HCT116 (cell line): ENCODE data around the gene KIF18A. TPM values are rescaled to one million over a fixed set of nuclear protein-coding genes. Genes with fewer than 3 reads are reported as not detected.
"Not testable (repeated sequence)": the region's sequence is repeated elsewhere in the genome, so short reads cannot be mapped to it uniquely, and the experiment has no call there.

Experiments used
- ATAC-seq: fragments of 200-7000 bp; cut with Tn5 transposase; 2 replicates; pipeline ENCODE4 v1.9.1; 2020; ENCODE audit warnings: mild to moderate bottlenecking, moderate library complexity
- BruUV-seq: library from RNA; stranded (reverse); fragments of 400-500 nt; replicated peaks from 2 replicates; lab custom pipeline; 2021; lab: Mats Ljungman, UMichigan
- CTCF ChIA-PET: fragments of 300-600 bp; sonication (Branson Sonifier 250); formaldehyde crosslinking; loops from one replicate; lab custom pipeline; 2021; ENCODE audit warnings: antibody characterized with exemption; lab: Charles Lee
- POLR2A ChIA-PET: fragments of 300-600, 350-600 bp; sonication (Branson Sonifier 250); formaldehyde crosslinking; loops from one replicate; lab custom pipeline; 2021; ENCODE audit warnings: antibody characterized with exemption; lab: Charles Lee
- RAD21 ChIA-PET, 2 experiments: fragments of 300-600 bp; sonication (Branson Sonifier 250); formaldehyde crosslinking; loops; one replicate each; lab custom pipeline; 2023; ENCODE audit warnings: low total read pairs in 2 of 2; ENCODE audit not compliant: uncharacterized antibody in 2 of 2, unreplicated experiment in 2 of 2, low non-redundant PET in 1 of 2; lab: Charles Lee
- DNase-seq: peaks from one replicate; pipeline ENCODE4 v3.0.0-alpha.2; 2010; ENCODE audit warnings: low read depth, low spot score
- H2AFZ ChIP-seq: fragments of 200-600 bp; shearing (Covaris generic), sonication (generic); 2 replicates; pipeline ENCODE4 v1.6.1; 2017; ENCODE audit warnings: low read depth, mixed run types, mixed read lengths, antibody characterized with exemption, low read length; ENCODE audit not compliant: poor library complexity, severe bottlenecking
- H3K27ac ChIP-seq: 2 replicates; pipeline ENCODE4 v1.5.1; 2012; ENCODE audit warnings: low read depth, low read length
- H3K27me3 ChIP-seq: fragments of 200-600 bp; sonication (generic); 2 replicates; pipeline ENCODE4 v1.6.1; 2016; ENCODE audit warnings: mixed run types, low read length, mixed read lengths; ENCODE audit not compliant: insufficient read depth
- H3K36me3 ChIP-seq, 2 experiments: fragments of 200-500 bp in 1 of 2; fragments of 200-600 bp in 1 of 2; sonication (Bioruptor generic) in 1 of 2; sonication (generic) in 1 of 2; 2 replicates each; pipeline versions ENCODE4 v1.5.1 to v1.6.1; 2014 to 2016; ENCODE audit warnings: low read length in 2 of 2, inconsistent platforms in 1 of 2, mixed read lengths in 1 of 2, mixed run types in 1 of 2; ENCODE audit not compliant: insufficient read depth in 2 of 2, control insufficient read depth in 1 of 2
- H3K4me1 ChIP-seq, 2 experiments: fragments of 200-600 bp in 1 of 2; sonication (generic) in 1 of 2; 2 replicates each; pipeline versions ENCODE4 v1.5.1 to v1.6.1; 2012 to 2017; ENCODE audit warnings: low read length in 2 of 2, inconsistent platforms in 1 of 2, mild to moderate bottlenecking in 1 of 2, mixed read lengths in 1 of 2, mixed run types in 1 of 2, moderate library complexity in 1 of 2; ENCODE audit not compliant: insufficient read depth in 2 of 2, control insufficient read depth in 1 of 2
- H3K4me2 ChIP-seq: fragments of 200-600 bp; sonication (generic); 2 replicates; pipeline ENCODE4 v1.6.1; 2017; ENCODE audit warnings: mixed run types, low read length, mixed read lengths
- H3K4me3 ChIP-seq, 2 experiments: fragments of 200-600 bp in 1 of 2; sonication (generic) in 1 of 2; replicated peaks in 1 of 2; 2 replicates each; pipeline ENCODE4 v1.5.1; 2011 to 2016; ENCODE audit warnings: low read length in 2 of 2, control low read depth in 1 of 2, low read depth in 1 of 2, mild to moderate bottlenecking in 1 of 2, mixed read lengths in 1 of 2, mixed run types in 1 of 2
- H3K79me2 ChIP-seq: fragments of 200-600 bp; sonication (generic); 2 replicates; pipeline ENCODE4 v1.6.1; 2017; ENCODE audit warnings: mild to moderate bottlenecking, mixed run types, low read length, moderate library complexity, mixed read lengths; ENCODE audit not compliant: insufficient read depth
- H3K9ac ChIP-seq: fragments of 200-600 bp; sonication (generic); 2 replicates; pipeline ENCODE4 v1.6.1; 2016; ENCODE audit warnings: low read length, mixed read lengths
- H3K9me2 ChIP-seq: fragments of 200-600 bp; sonication (generic), shearing (Covaris generic); 2 replicates; pipeline ENCODE4 v1.6.1; 2017; ENCODE audit warnings: mixed run types, mild to moderate bottlenecking, moderate library complexity; ENCODE audit not compliant: insufficient read depth
- H3K9me3 ChIP-seq, 2 experiments: fragments of 200-500 bp in 1 of 2; fragments of 200-600 bp in 1 of 2; sonication (Bioruptor generic) in 1 of 2; sonication (generic) in 1 of 2; 2 replicates each; pipeline ENCODE4 v1.6.1; 2014 to 2017; ENCODE audit warnings: low read length in 2 of 2, mixed read lengths in 2 of 2, inconsistent platforms in 1 of 2, low read depth in 1 of 2, mild to moderate bottlenecking in 1 of 2, mixed run types in 1 of 2, moderate library complexity in 1 of 2; ENCODE audit not compliant: control insufficient read depth in 1 of 2, insufficient read depth in 1 of 2
- H4K20me1 ChIP-seq: fragments of 200-600 bp; sonication (generic), shearing (Covaris generic); 2 replicates; pipeline ENCODE4 v1.6.1; 2017; ENCODE audit warnings: mixed run types, mild to moderate bottlenecking, moderate library complexity; ENCODE audit not compliant: insufficient read depth
- EZH2phosphoT487 ChIP-seq: fragments of 200-600 bp; IDR thresholded peaks from 2 replicates; pipeline ENCODE4 v1.6.1; 2018; ENCODE audit warnings: antibody characterized with exemption, borderline replicate concordance
- JUND ChIP-seq: IDR thresholded peaks from 2 replicates; pipeline ENCODE4 v1.6.1; 2012
- POLR2A ChIP-seq: IDR thresholded peaks from 2 replicates; pipeline ENCODE4 v1.7.0; 2011; ENCODE audit warnings: borderline replicate concordance; ENCODE audit not compliant: insufficient read depth, insufficient read length; ENCODE audit errors: extremely low read depth
- POLR2AphosphoS5 ChIP-seq: IDR thresholded peaks from 2 replicates; pipeline ENCODE4 v1.6.1; 2011; ENCODE audit warnings: mild to moderate bottlenecking, low read depth, low read length, moderate library complexity
- TCF7L2 ChIP-seq: IDR thresholded peaks from 2 replicates; pipeline ENCODE4 v1.7.0; 2011; ENCODE audit warnings: borderline replicate concordance, inconsistent platforms; ENCODE audit not compliant: insufficient read depth, insufficient read length; ENCODE audit errors: extremely low read depth
- YY1 ChIP-seq: IDR thresholded peaks from 2 replicates; pipeline ENCODE4 v1.6.1; 2011; ENCODE audit warnings: low read length, low read depth, moderate library complexity, mild to moderate bottlenecking; ENCODE audit not compliant: insufficient replicate concordance; ENCODE audit errors: extremely low read depth
- ZBTB33 ChIP-seq: IDR thresholded peaks from 2 replicates; pipeline ENCODE4 v1.6.1; 2011; ENCODE audit warnings: mild to moderate bottlenecking, low read length, moderate library complexity; ENCODE audit not compliant: insufficient replicate concordance; ENCODE audit errors: extremely low read depth
- intact Hi-C: fragments of 100-400 bp; cut with micrococcal nuclease; formaldehyde crosslinking; loops from 2 replicates; pipeline ENCODE4 v1.10.0; 2022
- total RNA-seq: library from RNA; stranded (reverse); gene quantifications from one replicate; pipeline ENCODE4 v1.2.1, GENCODE V29; 2021; ENCODE audit not compliant: unreplicated experiment
- TF ChIP-seq, protein P1 (sequence below), 3 experiments: fragments of 200-600 bp in 1 of 3; sonication (generic) in 1 of 3; IDR thresholded peaks in 2 of 3; conservative IDR thresholded peaks in 1 of 3; 2 replicates each; pipeline ENCODE4 v1.5.1; 2012 to 2017; ENCODE audit warnings: low read depth in 2 of 3, low read length in 2 of 3, antibody characterized with exemption in 1 of 3, borderline replicate concordance in 1 of 3, control low read depth in 1 of 3, mild to moderate bottlenecking in 1 of 3, mixed read lengths in 1 of 3, mixed run types in 1 of 3, moderate library complexity in 1 of 3; ENCODE audit not compliant: insufficient read depth in 1 of 3
- TF ChIP-seq, protein P2 (sequence below): IDR thresholded peaks from 2 replicates; pipeline ENCODE4 v1.6.1; 2012; ENCODE audit warnings: low read depth
- TF ChIP-seq, protein P3 (sequence below): IDR thresholded peaks from 2 replicates; pipeline ENCODE4 v1.6.1; 2012

The KIF18A gene
- total RNA-seq, 1 experiment from 2014 or later = 50.7 TPM

GRCh38 chr11:28102300-28102699 is 5.7 kb downstream of the KIF18A start:
- ATAC-seq, RAD21 ChIA-PET, H3K27me3 ChIP-seq, H3K4me3 ChIP-seq, H2AFZ ChIP-seq, BruUV-seq, H4K20me1 ChIP-seq, H3K27ac ChIP-seq, H3K9ac ChIP-seq, POLR2A ChIA-PET, DNase-seq, H3K9me2 ChIP-seq, H3K36me3 ChIP-seq, CTCF ChIA-PET, H3K9me3 ChIP-seq: not testable (repeated sequence)
- peaks cover 16 to 31% of the 10 kb centered on the region in 2 experiments for H3K4me1 ChIP-seq
- peak overlapping the region; percentile 3; the same call in 1 of the 2 replicates for H3K4me2 ChIP-seq
- peaks cover 100% of the 10 kb centered on the region for H3K79me2 ChIP-seq
- intact Hi-C loops = loop anchor here (10.0 kb wide), 1 partner anchor 167 kb away; no protein-coding TSS in a partner anchor

- Histone ChIP-seq H4K20me1 (peaks cover 4% of the 10 kb centered on the region; the same call in 1 of the 2 replicates), H2AFZ (no peak overlapping the region), H3K27ac (no peak overlapping the region), H3K27me3 (no peaks in the 10 kb centered on the region), H3K36me3 (peaks cover 12 to 18% of the 10 kb centered on the region in 2 experiments), H3K79me2 (peaks cover 100% of the 10 kb centered on the region), H3K4me3 (no peak overlapping the region), H3K9me3 (no peaks in the 10 kb centered on the region), H3K4me2 (no peak overlapping the region), H3K4me1 (peaks cover 12 to 18% of the 10 kb centered on the region in 2 experiments), H3K9me2 (no peaks in the 10 kb centered on the region), H3K9ac (no peak overlapping the region)
- ATAC-seq (no peak), DNase-seq (no peak)
- ChIA-PET RAD21 (no interaction called here), CTCF (no interaction called here), POLR2A (interaction anchor here (1.2 kb wide), 1 partner anchor 11 kb away, joined by 3 read pairs; no protein-coding TSS in a partner anchor)
- no TSS peak for BruUV-seq
- intact Hi-C loops = loop anchor here (10.0 kb wide), 1 partner anchor 166 kb away; no protein-coding TSS in a partner anchor
- TF ChIP-seq YY1 = no peak
- TF ChIP-seq POLR2AphosphoS5 = no peak
- TF ChIP-seq, protein P1, sequence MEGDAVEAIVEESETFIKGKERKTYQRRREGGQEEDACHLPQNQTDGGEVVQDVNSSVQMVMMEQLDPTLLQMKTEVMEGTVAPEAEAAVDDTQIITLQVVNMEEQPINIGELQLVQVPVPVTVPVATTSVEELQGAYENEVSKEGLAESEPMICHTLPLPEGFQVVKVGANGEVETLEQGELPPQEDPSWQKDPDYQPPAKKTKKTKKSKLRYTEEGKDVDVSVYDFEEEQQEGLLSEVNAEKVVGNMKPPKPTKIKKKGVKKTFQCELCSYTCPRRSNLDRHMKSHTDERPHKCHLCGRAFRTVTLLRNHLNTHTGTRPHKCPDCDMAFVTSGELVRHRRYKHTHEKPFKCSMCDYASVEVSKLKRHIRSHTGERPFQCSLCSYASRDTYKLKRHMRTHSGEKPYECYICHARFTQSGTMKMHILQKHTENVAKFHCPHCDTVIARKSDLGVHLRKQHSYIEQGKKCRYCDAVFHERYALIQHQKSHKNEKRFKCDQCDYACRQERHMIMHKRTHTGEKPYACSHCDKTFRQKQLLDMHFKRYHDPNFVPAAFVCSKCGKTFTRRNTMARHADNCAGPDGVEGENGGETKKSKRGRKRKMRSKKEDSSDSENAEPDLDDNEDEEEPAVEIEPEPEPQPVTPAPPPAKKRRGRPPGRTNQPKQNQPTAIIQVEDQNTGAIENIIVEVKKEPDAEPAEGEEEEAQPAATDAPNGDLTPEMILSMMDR (IDR thresholded peaks at IDR 0.05 in 2 of 3, conservative IDR thresholded peaks at IDR 0.05 in 1 of 3; ENCODE audit: borderline replicate concordance in 1 of 3, insufficient read depth in 1 of 3, low read depth in 2 of 3, low read length in 2 of 3) = no peak
- no peak for TF ChIP-seq JUND
- no peak for TF ChIP-seq TCF7L2
- TF ChIP-seq ZBTB33 = no peak
- TF ChIP-seq, protein P2, sequence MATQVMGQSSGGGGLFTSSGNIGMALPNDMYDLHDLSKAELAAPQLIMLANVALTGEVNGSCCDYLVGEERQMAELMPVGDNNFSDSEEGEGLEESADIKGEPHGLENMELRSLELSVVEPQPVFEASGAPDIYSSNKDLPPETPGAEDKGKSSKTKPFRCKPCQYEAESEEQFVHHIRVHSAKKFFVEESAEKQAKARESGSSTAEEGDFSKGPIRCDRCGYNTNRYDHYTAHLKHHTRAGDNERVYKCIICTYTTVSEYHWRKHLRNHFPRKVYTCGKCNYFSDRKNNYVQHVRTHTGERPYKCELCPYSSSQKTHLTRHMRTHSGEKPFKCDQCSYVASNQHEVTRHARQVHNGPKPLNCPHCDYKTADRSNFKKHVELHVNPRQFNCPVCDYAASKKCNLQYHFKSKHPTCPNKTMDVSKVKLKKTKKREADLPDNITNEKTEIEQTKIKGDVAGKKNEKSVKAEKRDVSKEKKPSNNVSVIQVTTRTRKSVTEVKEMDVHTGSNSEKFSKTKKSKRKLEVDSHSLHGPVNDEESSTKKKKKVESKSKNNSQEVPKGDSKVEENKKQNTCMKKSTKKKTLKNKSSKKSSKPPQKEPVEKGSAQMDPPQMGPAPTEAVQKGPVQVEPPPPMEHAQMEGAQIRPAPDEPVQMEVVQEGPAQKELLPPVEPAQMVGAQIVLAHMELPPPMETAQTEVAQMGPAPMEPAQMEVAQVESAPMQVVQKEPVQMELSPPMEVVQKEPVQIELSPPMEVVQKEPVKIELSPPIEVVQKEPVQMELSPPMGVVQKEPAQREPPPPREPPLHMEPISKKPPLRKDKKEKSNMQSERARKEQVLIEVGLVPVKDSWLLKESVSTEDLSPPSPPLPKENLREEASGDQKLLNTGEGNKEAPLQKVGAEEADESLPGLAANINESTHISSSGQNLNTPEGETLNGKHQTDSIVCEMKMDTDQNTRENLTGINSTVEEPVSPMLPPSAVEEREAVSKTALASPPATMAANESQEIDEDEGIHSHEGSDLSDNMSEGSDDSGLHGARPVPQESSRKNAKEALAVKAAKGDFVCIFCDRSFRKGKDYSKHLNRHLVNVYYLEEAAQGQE = no peak
- TF ChIP-seq, protein P3, sequence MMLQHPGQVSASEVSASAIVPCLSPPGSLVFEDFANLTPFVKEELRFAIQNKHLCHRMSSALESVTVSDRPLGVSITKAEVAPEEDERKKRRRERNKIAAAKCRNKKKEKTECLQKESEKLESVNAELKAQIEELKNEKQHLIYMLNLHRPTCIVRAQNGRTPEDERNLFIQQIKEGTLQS = no peak
- no peak for TF ChIP-seq POLR2A
- no peak for TF ChIP-seq EZH2phosphoT487
Observed at GRCh38 chr11:28100665-28101064, 7.3 kb downstream of the KIF18A start.
